CMK (cell line): ENCODE measurements around the gene HOXD13.
A peak's percentile ranks its signal among the peaks of the same experiment; 100 is the strongest.

Source experiments
- DNase-seq: peaks from one replicate; pipeline ENCODE4 v3.0.0-alpha.2; 2010; ENCODE audit warnings: low read depth

Gene HOXD13

GRCh38 chr2:176121190-176122051 is 28.9 kb downstream of the HOXD13 start:
- no peak for DNase-seq

DNA sequence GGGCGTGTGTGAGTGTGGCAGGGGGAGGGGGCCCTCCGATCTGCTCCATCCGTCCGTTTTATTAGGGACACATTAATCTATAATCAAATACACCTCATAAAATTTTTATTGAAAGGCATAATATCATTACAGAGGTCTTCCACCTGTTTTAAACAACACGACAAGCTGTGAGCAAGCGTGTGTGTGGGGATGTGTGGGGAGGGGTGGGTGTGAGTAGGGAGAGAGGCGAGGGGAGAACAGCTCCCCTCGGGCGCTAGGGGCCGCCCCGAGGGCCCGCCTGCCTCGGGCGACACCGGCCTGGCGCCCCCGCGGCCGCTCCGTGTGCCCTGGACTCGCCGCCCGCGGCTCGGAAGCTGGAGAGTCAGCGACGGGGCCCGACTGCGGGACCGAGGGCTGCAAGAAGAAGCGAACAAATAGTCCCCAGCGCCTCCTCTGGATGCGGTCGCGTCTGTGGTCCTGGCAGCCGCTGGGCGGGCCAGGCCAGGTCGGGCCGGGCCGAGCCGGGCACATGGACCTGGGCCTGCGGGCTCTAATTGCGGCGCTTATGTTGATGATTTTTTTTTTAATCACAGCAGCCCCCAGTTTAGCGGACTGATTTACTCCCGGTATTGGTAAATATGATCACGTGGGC is 29.6 kb downstream of the HOXD13 start:
- DNase-seq = no peak

DNA sequence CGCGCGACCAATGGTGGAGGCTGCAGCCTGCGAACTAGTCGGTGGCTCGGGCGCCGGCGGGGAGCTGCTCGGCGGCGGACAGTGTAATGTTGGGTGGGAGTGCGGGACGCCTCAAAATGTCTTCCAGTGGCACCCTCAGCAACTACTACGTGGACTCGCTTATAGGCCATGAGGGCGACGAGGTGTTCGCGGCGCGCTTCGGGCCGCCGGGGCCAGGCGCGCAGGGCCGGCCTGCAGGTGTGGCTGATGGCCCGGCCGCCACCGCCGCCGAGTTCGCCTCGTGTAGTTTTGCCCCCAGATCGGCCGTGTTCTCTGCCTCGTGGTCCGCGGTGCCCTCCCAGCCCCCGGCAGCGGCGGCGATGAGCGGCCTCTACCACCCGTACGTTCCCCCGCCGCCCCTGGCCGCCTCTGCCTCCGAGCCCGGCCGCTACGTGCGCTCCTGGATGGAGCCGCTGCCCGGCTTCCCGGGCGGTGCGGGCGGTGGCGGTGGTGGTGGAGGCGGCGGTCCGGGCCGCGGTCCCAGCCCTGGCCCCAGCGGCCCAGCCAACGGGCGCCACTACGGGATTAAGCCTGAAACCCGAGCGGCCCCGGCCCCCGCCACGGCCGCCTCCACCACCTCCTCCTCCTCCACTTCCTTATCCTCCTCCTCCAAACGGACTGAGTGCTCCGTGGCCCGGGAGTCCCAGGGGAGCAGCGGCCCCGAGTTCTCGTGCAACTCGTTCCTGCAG is 30.3 kb downstream of the HOXD13 start, which contains the start of gene HOXD9:
HOXD9 (plus strand) TSS at position 37 of the 728 bp plus-strand sequence; CDS start at position 87, 50 bp downstream.
- no peak for DNase-seq

DNA sequence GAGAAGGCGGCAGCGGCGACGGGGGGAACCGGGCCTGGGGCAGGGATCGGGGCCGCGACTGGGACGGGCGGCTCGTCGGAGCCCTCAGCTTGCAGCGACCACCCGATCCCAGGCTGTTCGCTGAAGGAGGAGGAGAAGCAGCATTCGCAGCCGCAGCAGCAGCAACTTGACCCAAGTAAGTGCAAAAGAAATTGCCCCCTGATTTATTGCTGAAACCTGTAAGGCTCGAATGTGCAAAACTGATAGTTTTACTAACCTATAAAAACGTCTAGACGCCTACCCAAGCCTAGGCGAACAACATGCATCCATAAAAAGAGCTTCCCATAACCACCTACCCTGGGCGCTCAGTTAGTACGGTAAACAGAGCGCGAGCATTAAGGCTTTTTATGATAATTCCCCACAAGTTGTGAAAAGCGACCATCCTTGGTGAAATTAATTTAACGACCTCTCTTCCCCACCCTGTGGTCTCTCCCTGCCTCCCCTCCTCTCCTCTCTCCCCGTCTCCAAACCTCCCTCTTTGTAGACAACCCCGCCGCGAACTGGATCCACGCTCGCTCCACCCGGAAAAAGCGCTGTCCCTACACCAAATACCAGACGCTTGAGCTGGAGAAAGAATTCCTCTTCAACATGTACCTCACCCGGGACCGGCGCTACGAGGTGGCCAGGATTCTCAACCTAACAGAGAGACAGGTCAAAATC is 31.0 kb downstream of the HOXD13 start:
- DNase-seq = no peak

DNA sequence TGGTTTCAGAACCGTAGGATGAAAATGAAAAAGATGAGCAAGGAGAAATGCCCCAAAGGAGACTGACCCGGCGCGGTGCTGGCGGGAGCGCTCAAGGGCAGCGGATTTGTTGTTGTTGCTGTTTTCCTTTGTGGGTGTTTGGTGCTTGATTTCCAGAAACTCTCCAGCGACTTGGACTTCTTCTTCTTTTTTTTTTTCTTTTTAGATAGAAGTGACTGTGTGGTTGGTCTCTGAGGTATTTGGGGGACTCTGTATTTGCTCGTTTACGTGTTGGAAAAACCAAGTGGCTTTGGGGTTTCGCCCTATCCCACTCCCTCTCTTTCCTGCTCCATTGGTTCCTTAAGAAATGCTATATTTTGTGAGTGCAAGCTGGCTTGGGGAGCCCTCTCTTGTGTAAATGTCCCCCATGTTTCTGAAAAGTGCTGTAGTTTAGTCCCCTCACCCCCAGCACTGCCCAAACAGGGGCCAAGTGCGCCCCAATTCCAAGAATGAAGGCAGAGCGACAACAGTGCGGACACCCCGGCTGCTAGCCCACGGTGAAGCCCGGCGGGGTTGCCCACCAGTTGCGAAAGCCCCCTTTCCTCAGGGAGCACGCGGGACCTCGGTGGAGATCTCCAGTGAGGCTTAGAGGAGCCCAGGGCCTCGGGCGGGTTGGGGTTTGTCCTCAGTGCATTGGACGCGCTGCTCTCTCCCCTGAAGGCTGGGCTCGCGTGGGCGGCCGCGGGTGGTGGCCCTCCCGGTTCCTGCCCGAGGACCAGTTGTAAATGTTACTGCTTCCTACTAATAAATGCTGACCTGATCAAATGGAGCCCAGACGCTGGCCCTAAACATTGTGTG is 31.8 kb downstream of the HOXD13 start:
- DNase-seq = no peak

DNA sequence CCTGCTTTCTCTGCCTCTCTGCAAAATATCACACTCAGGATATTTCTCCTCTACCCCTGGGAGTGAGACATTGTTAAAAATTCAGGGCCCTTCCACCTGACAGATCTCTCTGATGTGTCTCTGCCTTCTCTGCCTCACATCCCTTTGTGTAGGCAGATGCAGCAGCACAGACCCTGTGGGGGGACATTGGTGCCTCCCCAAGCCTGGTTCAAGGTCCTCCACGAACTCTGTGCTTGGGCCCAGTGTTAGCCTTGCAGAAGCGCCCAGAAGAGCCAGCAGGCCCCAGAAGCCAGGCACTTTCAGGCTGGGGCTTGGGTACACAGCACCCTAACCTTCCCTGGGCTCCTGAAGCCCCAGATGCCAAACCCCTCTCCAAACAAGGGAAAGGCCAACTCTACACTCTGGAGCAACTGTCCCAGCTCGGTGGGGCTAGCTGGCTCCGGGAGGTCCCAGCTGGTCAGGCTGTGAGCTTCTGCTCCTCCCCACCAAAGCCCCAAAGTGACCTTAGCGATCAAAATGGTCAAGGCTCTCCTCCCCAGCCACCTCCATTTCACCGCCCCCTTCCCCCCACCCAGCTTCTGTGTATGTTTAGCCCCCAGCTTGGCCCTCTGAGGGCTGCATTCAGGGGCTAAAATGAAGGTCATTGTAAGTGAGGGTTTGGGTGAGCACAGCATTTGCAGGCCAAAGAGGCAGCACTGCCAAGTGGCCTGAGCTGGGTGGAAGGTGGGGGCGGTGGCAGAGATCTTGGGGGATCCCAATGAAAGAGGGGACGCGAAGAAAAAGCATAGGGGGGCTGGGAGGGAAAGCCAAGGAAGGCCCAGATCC is 32.6 kb downstream of the HOXD13 start:
- DNase-seq = no peak

DNA sequence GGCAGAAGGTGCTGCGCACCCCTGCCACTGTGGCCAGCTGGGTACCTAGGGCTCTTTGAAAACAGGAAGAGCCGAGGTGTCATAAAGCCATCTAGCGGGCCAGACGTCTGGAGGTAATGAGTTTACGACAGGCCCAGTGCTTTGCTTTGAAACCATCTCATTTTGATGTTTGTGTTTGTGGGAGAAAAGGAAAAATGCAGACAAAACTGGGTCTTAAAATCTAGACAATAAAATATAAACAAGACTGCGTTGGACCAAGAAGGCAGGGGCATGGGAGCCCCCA is 33.2 kb downstream of the HOXD13 start:
- DNase-seq = no peak

- peak; percentile 17 for DNase-seq
Measured at GRCh38 chr2:176126929-176127773, 34.6 kb downstream of the HOXD13 start.

DNA sequence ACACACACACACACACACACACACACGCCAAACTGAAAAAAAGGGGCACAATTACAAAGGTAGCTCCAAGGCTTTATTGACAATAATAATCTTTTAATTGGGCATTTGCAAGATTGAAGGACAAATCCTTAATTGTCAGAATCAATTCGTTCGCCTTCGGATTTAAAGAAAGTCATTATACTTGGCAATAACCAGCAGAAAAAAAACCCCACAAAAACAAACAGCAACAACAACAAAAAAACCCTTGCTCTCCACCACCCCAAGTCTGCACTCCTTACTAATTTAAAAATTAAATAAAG is 35.2 kb downstream of the HOXD13 start:
- DNase-seq = no peak

GRCh38 chr2:176128172-176128981 is 35.9 kb downstream of the HOXD13 start:
- no peak for DNase-seq

DNA sequence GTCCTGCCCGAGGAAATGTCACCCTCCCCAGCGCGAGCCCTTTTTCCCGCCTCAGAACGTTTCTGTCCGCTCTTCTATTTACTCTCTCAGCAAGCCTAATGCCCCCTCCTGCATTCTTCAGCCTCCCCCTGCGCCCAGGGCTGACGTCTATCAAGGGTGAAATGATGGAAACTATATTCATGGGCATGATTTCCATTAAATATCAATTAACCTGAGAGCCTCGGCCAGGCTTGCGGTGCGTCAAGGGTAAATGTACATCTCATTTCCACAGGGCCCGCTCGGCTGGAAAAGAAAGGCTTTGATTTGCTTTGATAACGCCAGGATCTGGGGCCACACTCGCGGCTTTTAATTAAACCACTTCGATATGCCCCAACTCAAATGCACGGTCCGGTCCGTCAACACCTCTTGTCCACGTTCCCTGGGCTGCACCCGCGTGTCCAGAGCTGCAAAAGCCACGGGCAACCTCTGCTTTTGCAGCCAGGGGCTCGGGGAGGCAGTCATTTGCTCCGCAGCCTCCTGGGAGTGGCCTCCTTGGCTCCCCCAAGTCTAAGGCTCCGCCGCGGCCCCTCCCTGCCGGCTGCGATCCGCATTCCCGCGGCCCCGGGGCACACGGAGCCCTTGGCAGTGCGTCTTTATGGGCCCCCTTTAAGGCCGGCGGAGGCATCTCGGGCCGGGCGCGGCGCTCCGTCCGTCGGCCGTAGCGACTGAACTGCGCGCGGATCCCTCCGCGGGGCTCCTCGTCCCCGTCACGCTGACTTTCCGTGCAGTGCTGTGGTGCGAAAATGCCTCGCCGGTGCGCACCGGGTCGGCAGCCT is 36.7 kb downstream of the HOXD13 start, which contains the start of gene HOXD8:
HOXD8 (plus strand) TSS at position 724 of the 815 bp plus-strand sequence. CDS start 662 bp downstream, outside the sequence.
- no peak for DNase-seq

GRCh38 chr2:176129813-176130146 is 37.3 kb downstream of the HOXD13 start:
- DNase-seq = no peak

DNA sequence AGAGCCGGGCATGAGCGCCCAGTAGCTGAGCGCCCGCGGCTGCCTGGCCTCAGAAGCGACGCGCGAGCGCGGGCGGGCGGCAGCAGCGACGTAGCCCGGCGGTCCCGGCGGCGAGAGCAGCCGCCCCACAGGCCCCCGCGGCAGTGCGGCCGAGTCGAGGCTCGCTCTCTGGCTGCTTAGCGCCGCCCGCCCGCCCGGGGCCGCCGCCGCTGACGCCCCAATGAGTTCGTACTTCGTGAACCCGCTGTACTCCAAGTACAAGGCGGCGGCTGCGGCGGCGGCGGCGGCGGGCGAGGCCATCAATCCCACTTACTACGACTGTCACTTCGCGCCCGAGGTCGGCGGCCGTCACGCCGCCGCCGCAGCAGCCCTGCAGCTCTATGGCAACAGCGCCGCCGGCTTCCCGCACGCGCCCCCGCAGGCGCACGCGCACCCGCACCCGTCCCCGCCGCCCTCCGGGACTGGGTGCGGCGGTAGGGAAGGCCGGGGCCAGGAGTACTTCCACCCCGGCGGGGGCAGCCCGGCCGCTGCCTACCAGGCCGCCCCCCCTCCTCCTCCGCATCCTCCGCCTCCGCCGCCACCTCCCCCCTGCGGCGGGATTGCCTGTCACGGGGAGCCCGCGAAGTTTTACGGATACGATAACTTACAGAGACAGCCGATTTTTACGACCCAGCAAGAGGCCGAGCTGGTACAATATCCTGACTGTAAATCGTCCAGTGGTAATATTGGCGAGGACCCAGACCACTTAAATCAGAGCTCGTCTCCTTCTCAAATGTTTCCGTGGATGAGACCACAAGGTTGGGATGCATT is 37.8 kb downstream of the HOXD13 start:
- DNase-seq = no peak

DNA sequence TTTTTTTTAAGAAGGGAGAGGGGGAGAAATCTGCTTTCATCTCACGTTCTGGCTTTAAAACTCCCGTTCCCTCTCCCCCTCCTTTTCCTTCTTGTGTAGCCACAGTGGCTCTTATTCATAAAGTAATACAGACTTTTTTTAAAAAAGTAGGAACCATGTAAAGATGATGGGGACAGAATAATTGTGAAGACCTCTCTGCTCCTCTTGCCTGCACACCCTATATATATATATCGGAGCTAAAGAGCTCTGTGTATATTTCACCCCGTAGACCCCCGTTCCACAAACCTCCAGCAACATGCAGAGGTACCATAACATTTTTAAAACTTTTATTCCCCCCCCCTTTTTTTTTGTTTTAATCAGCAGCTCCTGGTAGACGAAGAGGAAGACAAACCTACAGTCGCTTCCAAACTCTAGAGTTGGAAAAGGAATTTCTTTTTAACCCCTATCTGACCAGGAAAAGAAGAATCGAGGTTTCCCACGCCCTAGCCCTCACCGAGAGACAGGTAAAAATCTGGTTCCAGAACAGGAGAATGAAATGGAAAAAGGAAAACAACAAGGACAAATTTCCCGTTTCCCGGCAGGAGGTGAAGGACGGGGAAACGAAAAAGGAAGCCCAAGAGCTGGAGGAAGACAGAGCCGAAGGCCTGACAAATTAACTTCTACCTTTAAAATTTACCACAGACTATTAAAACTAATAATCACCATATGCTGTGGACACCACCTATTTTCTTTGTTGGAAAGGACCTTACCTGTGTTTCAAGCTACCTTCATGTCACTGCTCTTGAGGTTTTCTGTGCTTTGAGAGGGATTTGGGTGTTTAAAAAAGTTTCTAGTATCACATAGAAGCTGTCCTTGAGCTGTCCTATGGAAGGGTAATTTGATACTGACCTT is 38.7 kb downstream of the HOXD13 start:
- DNase-seq = no peak

DNA sequence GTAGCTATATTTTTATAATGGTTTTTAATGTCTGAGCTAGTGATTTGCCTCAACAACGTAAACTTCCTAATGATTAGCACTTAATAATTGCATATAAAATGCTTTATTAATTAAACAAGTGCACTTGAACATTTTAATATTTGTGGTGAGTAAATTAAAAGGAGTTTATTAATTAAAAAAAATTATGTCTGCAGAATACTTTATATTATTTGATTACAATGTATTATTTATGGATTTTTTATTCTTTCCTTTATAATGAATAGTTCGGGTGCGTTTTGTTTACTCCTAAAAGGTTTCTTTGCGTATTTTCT is 39.3 kb downstream of the HOXD13 start:
- no peak for DNase-seq
